Spleen (tissue), 7 donors: ENCODE measurements around the gene MYH7B.
A peak's percentile ranks its signal among the peaks of the same experiment; 100 is the strongest.

Source experiments
- POLR2AphosphoS5 ChIP-seq, 3 donors: sonication (generic); formaldehyde crosslinking; IDR thresholded peaks; one replicate each; pipeline ENCODE4 v1.5.1; 2017; ENCODE audit warnings: antibody characterized with exemption in 3 of 3
- TF ChIP-seq, protein P1 (sequence below), 11 experiments: fragments of 200-600 bp in 7 of 11; fragments of 450-650 bp in 4 of 11; sonication (generic) in 4 of 11; IDR thresholded peaks in 8 of 11; conservative IDR thresholded peaks in 3 of 11; 1 replicate in 7 of 11; 2 replicates in 4 of 11; pipeline versions ENCODE4 v1.4.0 to v1.8.0; 2016 to 2021; ENCODE audit warnings: antibody characterized with exemption in 11 of 11, inconsistent platforms in 4 of 11, mild to moderate bottlenecking in 1 of 11
- donor health status: DM: no; HTN: no; CAD: no; lungs with moderate emphysema.
- donor health status: DM: no; HTN: no; CAD: no.
- donor health status: DM: no; HTN: no; CAD: no.

- TF ChIP-seq, protein P1, sequence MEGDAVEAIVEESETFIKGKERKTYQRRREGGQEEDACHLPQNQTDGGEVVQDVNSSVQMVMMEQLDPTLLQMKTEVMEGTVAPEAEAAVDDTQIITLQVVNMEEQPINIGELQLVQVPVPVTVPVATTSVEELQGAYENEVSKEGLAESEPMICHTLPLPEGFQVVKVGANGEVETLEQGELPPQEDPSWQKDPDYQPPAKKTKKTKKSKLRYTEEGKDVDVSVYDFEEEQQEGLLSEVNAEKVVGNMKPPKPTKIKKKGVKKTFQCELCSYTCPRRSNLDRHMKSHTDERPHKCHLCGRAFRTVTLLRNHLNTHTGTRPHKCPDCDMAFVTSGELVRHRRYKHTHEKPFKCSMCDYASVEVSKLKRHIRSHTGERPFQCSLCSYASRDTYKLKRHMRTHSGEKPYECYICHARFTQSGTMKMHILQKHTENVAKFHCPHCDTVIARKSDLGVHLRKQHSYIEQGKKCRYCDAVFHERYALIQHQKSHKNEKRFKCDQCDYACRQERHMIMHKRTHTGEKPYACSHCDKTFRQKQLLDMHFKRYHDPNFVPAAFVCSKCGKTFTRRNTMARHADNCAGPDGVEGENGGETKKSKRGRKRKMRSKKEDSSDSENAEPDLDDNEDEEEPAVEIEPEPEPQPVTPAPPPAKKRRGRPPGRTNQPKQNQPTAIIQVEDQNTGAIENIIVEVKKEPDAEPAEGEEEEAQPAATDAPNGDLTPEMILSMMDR (IDR thresholded peaks at IDR 0.05 in 8 of 11, conservative IDR thresholded peaks at IDR 0.05 in 3 of 11): no peak
- TF ChIP-seq POLR2AphosphoS5 (IDR thresholded peaks at IDR 0.05): peak in 1 of 3 donors; percentile 35
Measured at GRCh38 chr20:35001596-35002362, 46.1 kb downstream of the MYH7B start.
